Suprapubic skin (tissue), 4 donors: ENCODE data around the gene FOXK1.

Experiments used
- CTCF ChIP-seq, 2 donors: fragments of 200-600 bp in 1 of 2; fragments of 450-650 bp in 1 of 2; sonication (generic) in 1 of 2; IDR thresholded peaks; one replicate each; pipeline ENCODE4 v1.5.1; 2016 to 2019; ENCODE audit warnings: antibody characterized with exemption in 2 of 2, mild to moderate bottlenecking in 1 of 2, moderate library complexity in 1 of 2
- EP300 ChIP-seq: sonication (generic); formaldehyde crosslinking; IDR thresholded peaks from one replicate; pipeline ENCODE4 v1.6.1; 2017; ENCODE audit warnings: antibody characterized with exemption
- POLR2A ChIP-seq, 2 donors: fragments of 450-650 bp; IDR thresholded peaks; one replicate each; pipeline ENCODE4 v1.6.1; 2017; ENCODE audit warnings: antibody characterized with exemption in 2 of 2, mild to moderate bottlenecking in 2 of 2, moderate library complexity in 2 of 2
- POLR2AphosphoS5 ChIP-seq, 3 donors: sonication (generic); formaldehyde crosslinking; IDR thresholded peaks; one replicate each; pipeline ENCODE4 v1.6.1; 2017; ENCODE audit warnings: antibody characterized with exemption in 3 of 3

DNA sequence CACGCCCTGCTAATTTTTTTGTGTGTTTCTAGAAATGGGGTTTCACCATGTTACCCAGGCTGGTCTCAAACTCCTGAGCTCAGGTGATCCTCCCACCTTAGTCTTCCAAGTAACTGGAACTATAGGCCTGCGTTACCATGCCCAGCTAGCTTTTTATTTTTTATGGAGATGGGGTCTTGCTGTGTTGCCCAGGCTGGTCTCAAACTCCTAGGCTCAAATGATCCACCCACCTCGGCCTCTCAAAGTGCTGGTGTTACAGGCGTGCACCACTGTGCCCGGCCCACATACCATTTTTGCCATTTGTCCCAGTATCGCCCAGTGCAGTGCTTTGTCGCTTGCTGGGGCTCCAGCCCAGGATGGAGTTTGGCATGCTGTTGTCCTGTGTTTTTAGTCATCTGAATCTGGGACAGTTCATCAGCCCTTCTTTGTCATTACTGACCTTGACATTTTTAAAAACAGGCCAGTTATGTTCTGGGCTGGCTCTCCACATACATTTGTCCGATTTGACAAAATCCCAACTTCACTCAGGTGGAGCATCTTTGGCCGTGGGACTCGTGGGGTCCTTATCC is 16.7 kb downstream of the FOXK1 start:
- TF ChIP-seq CTCF (IDR thresholded peaks at IDR 0.05) (no peak), EP300 (no peak), POLR2AphosphoS5 (IDR thresholded peaks at IDR 0.05) (no peak), POLR2A (IDR thresholded peaks at IDR 0.05) (no peak)
